Suprapubic skin (tissue), 3 donors: Measurements from ENCODE around the gene ERI3.

ENCODE experiments used
- CTCF ChIP-seq, 2 donors: fragments of 200-600 bp in 1 of 2; fragments of 450-650 bp in 1 of 2; sonication (generic) in 1 of 2; IDR thresholded peaks; one replicate each; pipeline ENCODE4 v1.5.1; 2016 to 2019; ENCODE audit warnings: antibody characterized with exemption in 2 of 2, mild to moderate bottlenecking in 1 of 2, moderate library complexity in 1 of 2
- EP300 ChIP-seq: sonication (generic); formaldehyde crosslinking; IDR thresholded peaks from one replicate; pipeline ENCODE4 v1.6.1; 2017; ENCODE audit warnings: antibody characterized with exemption
- POLR2A ChIP-seq, 2 donors: fragments of 450-650 bp; IDR thresholded peaks; one replicate each; pipeline ENCODE4 v1.6.1; 2017; ENCODE audit warnings: antibody characterized with exemption in 2 of 2, mild to moderate bottlenecking in 2 of 2, moderate library complexity in 2 of 2

GRCh38 chr1:44281962-44282703 is 72.9 kb downstream of the ERI3 start:
- TF ChIP-seq POLR2A (IDR thresholded peaks at IDR 0.05) (no peak), CTCF (IDR thresholded peaks at IDR 0.05) (no peak), EP300 (no peak)
